GM12872 (cell line): ENCODE data around the gene MAN1C1.

Experiments
- TF ChIP-seq, protein P1 (sequence below): IDR thresholded peaks from 3 replicates; pipeline ENCODE4 v1.5.1; 2011; ENCODE audit warnings: low read depth, mild to moderate bottlenecking, low read length, moderate library complexity; ENCODE audit not compliant: insufficient read depth

MAN1C1 gene

GRCh38 chr1:25616095-25616986, at the start of gene MAN1C1:
MAN1C1 (plus strand) TSS chr1:25616791; CDS start chr1:25617798, 1,007 bp downstream.
- TF ChIP-seq, protein P1, sequence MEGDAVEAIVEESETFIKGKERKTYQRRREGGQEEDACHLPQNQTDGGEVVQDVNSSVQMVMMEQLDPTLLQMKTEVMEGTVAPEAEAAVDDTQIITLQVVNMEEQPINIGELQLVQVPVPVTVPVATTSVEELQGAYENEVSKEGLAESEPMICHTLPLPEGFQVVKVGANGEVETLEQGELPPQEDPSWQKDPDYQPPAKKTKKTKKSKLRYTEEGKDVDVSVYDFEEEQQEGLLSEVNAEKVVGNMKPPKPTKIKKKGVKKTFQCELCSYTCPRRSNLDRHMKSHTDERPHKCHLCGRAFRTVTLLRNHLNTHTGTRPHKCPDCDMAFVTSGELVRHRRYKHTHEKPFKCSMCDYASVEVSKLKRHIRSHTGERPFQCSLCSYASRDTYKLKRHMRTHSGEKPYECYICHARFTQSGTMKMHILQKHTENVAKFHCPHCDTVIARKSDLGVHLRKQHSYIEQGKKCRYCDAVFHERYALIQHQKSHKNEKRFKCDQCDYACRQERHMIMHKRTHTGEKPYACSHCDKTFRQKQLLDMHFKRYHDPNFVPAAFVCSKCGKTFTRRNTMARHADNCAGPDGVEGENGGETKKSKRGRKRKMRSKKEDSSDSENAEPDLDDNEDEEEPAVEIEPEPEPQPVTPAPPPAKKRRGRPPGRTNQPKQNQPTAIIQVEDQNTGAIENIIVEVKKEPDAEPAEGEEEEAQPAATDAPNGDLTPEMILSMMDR = peak; percentile 52

- TF ChIP-seq, protein P1 = no peak
Measured at GRCh38 chr1:25567710-25568089, 48.9 kb upstream of the MAN1C1 start.

- TF ChIP-seq, protein P1 = no peak
Measured at GRCh38 chr1:25568090-25568833, 48.3 kb upstream of the MAN1C1 start.

GRCh38 chr1:25568834-25569596, 47.6 kb upstream of the MAN1C1 start:
- TF ChIP-seq, protein P1 = no peak

- TF ChIP-seq, protein P1 = no peak
Measured at GRCh38 chr1:25569597-25570396, 46.8 kb upstream of the MAN1C1 start.

- TF ChIP-seq, protein P1 = no peak
Measured at GRCh38 chr1:25570798-25571521, 45.6 kb upstream of the MAN1C1 start.
